HepG2 (cell line): ENCODE results near the gene CFAP61. TPM values are rescaled to one million over a fixed set of nuclear protein-coding genes. Genes with fewer than 3 reads are reported as not detected.

Experiments
- AGO2 ChIP-seq: fragments of 200-400 bp; formaldehyde crosslinking; optimal IDR thresholded peaks from 2 replicates; pipeline ENCODE3; 2017; ENCODE audit warnings: mild to moderate bottlenecking, low read depth, low read length, moderate library complexity
- CBX2 ChIP-seq, 2 experiments: fragments of 200-600 bp in 1 of 2; sonication (generic); formaldehyde crosslinking in 1 of 2; IDR thresholded peaks; 2 replicates each; pipeline versions ENCODE4 v1.7.0 to v1.8.1; 2018 to 2022; ENCODE audit warnings: low read depth in 2 of 2, low read length in 1 of 2, mild to moderate bottlenecking in 1 of 2, missing genetic modification reagents in 1 of 2
- JUNB ChIP-seq: sonication (generic); formaldehyde crosslinking; IDR thresholded peaks from 2 replicates; pipeline ENCODE4 v1.8.0; 2022; ENCODE audit warnings: missing genetic modification reagents, mild to moderate bottlenecking, borderline replicate concordance
- KLF11 ChIP-seq: IDR thresholded peaks from 2 replicates; pipeline ENCODE4 v1.6.1; 2016; ENCODE audit warnings: missing compliant biosample characterization
- NPAS2 ChIP-seq: sonication (generic); formaldehyde crosslinking; IDR thresholded peaks from 2 replicates; pipeline ENCODE4 v1.8.0; 2022; ENCODE audit warnings: mild to moderate bottlenecking, missing genetic modification reagents, borderline replicate concordance
- SP140L ChIP-seq: sonication (generic); formaldehyde crosslinking; IDR thresholded peaks from 2 replicates; pipeline ENCODE4 v1.4.0; 2020; ENCODE audit warnings: missing genetic modification reagents, borderline replicate concordance
- ZNF839 ChIP-seq: sonication (generic); formaldehyde crosslinking; IDR thresholded peaks from 2 replicates; pipeline ENCODE4 v1.4.0; 2020; ENCODE audit warnings: missing genetic modification reagents, mild to moderate bottlenecking, borderline replicate concordance
- polyA plus RNA-seq, 8 experiments: library from polyadenylated mRNA; depleted of rRNA in 3 of 8; stranded (reverse) in 7 of 8; unstranded in 1 of 8; fragments of >200 nt; fragmentation: Illumina TruSeq in 4 of 8; extraction: Trizol in 4 of 8; gene quantifications; 2 replicates each; pipeline versions ENCODE4 v1.2.1 to v1.2.3, GENCODE V29; 2011 to 2016; ENCODE audit warnings: low read depth in 4 of 8, missing spikeins in 1 of 8, mixed read lengths in 1 of 8; ENCODE audit not compliant: insufficient read depth in 1 of 8
- total RNA-seq, 5 experiments: library from RNA; depleted of rRNA; stranded (reverse); fragments of >200 nt; fragmentation: Illumina TruSeq; extraction: Trizol; gene quantifications; 2 replicates each; pipeline ENCODE4 v1.2.3, GENCODE V29; 2016; ENCODE audit warnings: low read depth in 1 of 5
- TF ChIP-seq, protein P1 (sequence below): sonication (generic); formaldehyde crosslinking; IDR thresholded peaks from 2 replicates; pipeline ENCODE4 v1.4.0; 2020; ENCODE audit warnings: mild to moderate bottlenecking, missing genetic modification reagents
- TF ChIP-seq, protein P2 (sequence below): sonication (generic); formaldehyde crosslinking; IDR thresholded peaks from 2 replicates; pipeline ENCODE4 v1.4.0; 2020; ENCODE audit warnings: missing genetic modification reagents; ENCODE audit errors: not compliant biosample characterization
- TF ChIP-seq, protein P3 (sequence below): sonication (generic); formaldehyde crosslinking; IDR thresholded peaks from 2 replicates; pipeline ENCODE4 v1.4.0; 2020; ENCODE audit warnings: missing genetic modification reagents
- TF ChIP-seq, protein P4 (sequence below): sonication (generic); formaldehyde crosslinking; conservative IDR thresholded peaks from 2 replicates; pipeline ENCODE4 v1.4.0; 2020; ENCODE audit warnings: missing genetic modification reagents
- TF ChIP-seq, protein P5 (sequence below): fragments of 450-650 bp; IDR thresholded peaks from 2 replicates; pipeline ENCODE4 v1.6.1; 2017

The CFAP61 gene
- total and polyA plus RNA-seq, 2 of the 13 experiments (the other 11 are each of a cell fraction or from before 2014, with no cell fraction given), result 0.27 TPM; not detected in 1

GRCh38 chr20:20017001-20017843 is 35.1 kb upstream of the CFAP61 start, which contains the start of gene NAA20 (continued):
- TF ChIP-seq, protein P1, sequence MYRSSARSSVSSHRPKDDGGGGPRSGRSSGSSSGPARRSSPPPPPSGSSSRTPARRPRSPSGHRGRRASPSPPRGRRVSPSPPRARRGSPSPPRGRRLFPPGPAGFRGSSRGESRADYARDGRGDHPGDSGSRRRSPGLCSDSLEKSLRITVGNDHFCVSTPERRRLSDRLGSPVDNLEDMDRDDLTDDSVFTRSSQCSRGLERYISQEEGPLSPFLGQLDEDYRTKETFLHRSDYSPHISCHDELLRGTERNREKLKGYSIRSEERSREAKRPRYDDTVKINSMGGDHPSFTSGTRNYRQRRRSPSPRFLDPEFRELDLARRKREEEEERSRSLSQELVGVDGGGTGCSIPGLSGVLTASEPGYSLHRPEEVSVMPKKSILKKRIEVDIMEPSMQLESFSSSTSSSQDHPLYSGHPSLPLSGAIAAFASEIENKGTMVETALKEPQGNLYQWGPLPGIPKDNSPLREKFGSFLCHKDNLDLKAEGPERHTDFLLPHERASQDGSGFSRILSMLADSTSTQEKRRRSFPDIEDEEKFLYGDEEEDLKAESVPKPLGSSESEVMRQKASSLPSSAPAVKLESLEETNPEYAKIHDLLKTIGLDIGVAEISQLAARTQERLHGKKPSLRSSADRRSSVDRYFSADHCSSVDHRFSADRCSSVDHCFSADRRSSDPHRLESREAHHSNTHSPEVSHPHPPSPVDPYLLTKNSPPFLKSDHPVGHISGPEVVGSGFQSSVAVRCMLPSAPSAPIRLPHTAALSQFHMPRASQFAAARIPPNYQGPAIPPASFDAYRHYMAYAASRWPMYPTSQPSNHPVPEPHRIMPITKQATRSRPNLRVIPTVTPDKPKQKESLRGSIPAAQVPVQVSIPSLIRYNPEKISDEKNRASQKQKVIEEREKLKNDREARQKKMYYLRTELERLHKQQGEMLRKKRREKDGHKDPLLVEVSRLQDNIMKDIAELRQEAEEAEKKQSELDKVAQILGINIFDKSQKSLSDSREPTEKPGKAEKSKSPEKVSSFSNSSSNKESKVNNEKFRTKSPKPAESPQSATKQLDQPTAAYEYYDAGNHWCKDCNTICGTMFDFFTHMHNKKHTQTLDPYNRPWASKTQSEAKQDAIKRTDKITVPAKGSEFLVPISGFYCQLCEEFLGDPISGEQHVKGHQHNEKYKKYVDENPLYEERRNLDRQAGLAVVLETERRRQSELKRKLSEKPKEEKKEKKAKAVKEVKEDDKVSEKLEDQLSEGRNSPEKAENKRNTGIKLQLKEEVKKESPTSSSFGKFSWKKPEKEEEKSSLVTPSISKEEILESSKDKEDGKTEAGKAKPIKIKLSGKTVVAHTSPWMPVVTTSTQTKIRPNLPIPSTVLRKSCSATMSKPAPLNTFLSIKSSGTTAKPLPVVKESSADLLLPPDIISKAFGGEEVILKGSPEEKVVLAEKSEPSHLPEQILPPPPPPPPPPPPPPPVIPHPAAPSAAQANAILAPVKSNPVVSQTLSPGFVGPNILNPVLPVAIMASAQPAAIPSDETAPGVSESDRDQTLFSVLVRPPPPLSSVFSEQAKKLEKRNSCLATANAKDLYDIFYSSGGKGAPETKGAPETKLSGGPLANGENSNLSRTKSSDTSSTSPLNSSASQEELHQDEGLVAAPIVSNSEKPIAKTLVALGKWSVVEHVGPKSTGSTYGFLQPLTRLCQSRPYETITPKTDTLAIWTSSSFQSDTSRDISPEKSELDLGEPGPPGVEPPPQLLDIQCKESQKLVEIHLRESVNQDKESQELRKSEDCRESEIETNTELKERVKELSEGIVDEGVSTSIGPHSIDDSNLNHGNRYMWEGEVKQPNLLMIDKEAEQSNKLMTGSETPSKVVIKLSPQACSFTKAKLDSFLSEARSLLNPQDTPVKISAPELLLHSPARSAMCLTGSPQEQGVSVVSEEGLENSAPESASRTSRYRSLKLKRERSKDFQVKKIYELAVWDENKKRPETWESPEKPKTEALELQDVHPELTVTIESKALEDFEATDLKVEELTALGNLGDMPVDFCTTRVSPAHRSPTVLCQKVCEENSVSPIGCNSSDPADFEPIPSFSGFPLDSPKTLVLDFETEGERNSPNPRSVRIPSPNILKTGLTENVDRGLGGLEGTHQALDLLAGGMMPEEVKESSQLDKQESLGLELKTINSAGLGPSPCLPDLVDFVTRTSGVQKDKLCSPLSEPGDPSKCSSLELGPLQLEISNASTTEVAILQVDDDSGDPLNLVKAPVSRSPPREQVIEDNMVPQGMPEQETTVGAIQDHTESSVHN (CRISPR knock-in tag), result peak; percentile 78; the same call in 1 of the 2 replicates
- TF ChIP-seq KLF11 (CRISPR knock-in tag) (0 out of 2 replicates have a peak, but pooled peaks have one; percentile 77), SP140L (peak; percentile 77; the same call in 1 of the 2 replicates), NPAS2 (CRISPR knock-in tag) (no peak), ZNF839 (CRISPR knock-in tag) (peak; percentile 82), AGO2 (peak; percentile 94), JUNB (CRISPR knock-in tag) (no peak; the same call in 1 of the 2 replicates), CBX2 (IDR thresholded peaks at IDR 0.05; ENCODE audit: low read depth, low read length) (no peak), CBX2 (CRISPR knock-in tag; IDR thresholded peaks at IDR 0.05; ENCODE audit: low read depth) (no peak)
- TF ChIP-seq, protein P2, sequence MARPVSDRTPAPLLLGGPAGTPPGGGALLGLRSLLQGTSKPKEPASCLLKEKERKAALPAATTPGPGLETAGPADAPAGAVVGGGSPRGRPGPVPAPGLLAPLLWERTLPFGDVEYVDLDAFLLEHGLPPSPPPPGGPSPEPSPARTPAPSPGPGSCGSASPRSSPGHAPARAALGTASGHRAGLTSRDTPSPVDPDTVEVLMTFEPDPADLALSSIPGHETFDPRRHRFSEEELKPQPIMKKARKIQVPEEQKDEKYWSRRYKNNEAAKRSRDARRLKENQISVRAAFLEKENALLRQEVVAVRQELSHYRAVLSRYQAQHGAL, result peak; percentile 71
- TF ChIP-seq, protein P3, sequence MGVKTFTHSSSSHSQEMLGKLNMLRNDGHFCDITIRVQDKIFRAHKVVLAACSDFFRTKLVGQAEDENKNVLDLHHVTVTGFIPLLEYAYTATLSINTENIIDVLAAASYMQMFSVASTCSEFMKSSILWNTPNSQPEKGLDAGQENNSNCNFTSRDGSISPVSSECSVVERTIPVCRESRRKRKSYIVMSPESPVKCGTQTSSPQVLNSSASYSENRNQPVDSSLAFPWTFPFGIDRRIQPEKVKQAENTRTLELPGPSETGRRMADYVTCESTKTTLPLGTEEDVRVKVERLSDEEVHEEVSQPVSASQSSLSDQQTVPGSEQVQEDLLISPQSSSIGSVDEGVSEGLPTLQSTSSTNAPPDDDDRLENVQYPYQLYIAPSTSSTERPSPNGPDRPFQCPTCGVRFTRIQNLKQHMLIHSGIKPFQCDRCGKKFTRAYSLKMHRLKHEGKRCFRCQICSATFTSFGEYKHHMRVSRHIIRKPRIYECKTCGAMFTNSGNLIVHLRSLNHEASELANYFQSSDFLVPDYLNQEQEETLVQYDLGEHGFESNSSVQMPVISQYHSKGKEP, result peak; percentile 94
- TF ChIP-seq, protein P4, sequence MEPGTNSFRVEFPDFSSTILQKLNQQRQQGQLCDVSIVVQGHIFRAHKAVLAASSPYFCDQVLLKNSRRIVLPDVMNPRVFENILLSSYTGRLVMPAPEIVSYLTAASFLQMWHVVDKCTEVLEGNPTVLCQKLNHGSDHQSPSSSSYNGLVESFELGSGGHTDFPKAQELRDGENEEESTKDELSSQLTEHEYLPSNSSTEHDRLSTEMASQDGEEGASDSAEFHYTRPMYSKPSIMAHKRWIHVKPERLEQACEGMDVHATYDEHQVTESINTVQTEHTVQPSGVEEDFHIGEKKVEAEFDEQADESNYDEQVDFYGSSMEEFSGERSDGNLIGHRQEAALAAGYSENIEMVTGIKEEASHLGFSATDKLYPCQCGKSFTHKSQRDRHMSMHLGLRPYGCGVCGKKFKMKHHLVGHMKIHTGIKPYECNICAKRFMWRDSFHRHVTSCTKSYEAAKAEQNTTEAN (CRISPR knock-in tag), result peak; percentile 89
- TF ChIP-seq, protein P5, sequence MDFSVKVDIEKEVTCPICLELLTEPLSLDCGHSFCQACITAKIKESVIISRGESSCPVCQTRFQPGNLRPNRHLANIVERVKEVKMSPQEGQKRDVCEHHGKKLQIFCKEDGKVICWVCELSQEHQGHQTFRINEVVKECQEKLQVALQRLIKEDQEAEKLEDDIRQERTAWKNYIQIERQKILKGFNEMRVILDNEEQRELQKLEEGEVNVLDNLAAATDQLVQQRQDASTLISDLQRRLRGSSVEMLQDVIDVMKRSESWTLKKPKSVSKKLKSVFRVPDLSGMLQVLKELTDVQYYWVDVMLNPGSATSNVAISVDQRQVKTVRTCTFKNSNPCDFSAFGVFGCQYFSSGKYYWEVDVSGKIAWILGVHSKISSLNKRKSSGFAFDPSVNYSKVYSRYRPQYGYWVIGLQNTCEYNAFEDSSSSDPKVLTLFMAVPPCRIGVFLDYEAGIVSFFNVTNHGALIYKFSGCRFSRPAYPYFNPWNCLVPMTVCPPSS, result no peak
